ENCODE results near the gene TOP2A.

Gene TOP2A

DNA sequence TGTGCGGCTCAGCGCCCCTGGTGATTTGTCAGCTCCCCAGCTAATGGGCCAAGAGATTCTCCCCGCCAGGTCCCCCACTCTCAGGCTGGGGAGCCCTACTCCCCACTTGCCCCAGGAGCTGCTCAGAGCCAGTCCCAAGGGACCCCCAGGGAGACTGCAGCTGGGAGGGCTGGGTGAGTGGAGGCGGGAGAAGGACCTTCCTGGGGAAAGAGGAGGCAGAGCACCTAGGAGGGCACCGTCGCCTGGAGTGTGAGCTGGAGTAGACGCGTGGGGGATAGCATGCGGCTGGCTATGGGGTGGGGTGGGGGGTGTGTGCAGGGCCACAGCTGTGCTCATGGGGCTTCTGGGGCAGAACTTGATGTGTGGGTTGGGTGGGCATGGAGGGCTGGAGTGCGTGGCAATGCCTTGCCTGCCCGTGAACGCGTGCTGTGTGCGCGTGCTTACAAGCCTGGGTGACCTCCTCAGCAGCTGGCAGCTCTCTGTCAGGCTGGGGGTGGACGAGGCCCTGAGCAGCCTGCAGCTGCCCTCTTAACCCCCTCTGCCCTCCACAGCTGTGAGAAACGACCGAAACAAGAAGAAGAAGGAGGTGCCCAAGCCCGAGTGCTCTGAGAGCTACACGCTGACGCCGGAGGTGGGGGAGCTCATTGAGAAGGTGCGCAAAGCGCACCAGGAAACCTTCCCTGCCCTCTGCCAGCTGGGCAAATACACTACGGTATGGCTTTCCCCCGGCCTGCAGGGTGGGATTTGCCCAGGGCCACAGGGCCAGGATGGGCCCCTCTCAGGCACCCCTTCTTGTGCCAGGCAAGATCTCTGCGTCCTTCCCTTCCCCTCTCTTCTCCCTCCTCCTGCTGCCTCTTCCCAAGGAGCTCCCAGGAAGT is 66.1 kb downstream of the TOP2A start:
- no peak overlapping the region for H3K27ac ChIP-seq
- TF ChIP-seq CTCF (IDR thresholded peaks at IDR 0.05) (no peak), ZFX (IDR thresholded peaks at IDR 0.05; ENCODE audit: borderline replicate concordance) (no peak)

DNA sequence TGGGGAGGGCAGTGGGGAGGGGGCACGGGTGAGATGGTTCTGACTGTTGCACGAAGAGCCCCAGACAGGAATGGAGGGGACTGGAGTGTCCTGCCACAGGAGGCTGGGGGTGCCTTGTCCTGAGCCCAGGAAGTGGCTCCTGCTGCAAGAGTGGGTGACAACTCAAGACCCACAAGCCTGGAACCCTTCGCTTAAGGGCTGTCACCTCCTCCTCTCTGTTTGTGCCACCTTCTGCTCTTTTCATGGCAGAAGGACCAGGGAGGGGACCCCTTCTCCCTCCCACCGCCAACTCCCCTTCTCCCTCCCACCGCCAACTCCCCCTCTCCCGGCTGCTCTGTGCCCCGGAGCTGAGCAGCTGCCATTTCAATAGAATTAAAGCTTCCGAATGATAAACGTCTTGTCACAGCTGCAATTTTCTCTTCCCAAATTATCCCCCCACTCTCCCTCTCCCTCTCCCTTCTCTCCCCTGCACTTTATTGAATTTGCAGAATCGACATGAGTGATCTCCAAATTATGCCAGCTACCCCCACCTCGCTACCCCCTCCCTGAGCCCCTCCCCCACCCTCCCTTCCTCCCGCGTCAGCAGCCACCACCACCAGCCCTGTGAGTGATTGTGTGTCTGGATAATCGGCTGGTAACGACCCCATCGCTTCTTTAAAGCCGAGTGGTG is 66.9 kb downstream of the TOP2A start:
- TF ChIP-seq ZFX (IDR thresholded peaks at IDR 0.05; ENCODE audit: borderline replicate concordance) (no peak), CTCF (IDR thresholded peaks at IDR 0.05) (no peak)
- no peak overlapping the region for H3K27ac ChIP-seq

- TF ChIP-seq CTCF (IDR thresholded peaks at IDR 0.05) (no peak), ZFX (IDR thresholded peaks at IDR 0.05; ENCODE audit: borderline replicate concordance) (no peak)
- no peak overlapping the region for H3K27ac ChIP-seq
Measured at GRCh38 chr17:40349895-40350688, 67.6 kb downstream of the TOP2A start.

- TF ChIP-seq ZFX (IDR thresholded peaks at IDR 0.05; ENCODE audit: borderline replicate concordance), result no peak
- no peak for TF ChIP-seq CTCF (IDR thresholded peaks at IDR 0.05)
- no peak overlapping the region for H3K27ac ChIP-seq
Measured at GRCh38 chr17:40349477-40349894, 68.2 kb downstream of the TOP2A start.

DNA sequence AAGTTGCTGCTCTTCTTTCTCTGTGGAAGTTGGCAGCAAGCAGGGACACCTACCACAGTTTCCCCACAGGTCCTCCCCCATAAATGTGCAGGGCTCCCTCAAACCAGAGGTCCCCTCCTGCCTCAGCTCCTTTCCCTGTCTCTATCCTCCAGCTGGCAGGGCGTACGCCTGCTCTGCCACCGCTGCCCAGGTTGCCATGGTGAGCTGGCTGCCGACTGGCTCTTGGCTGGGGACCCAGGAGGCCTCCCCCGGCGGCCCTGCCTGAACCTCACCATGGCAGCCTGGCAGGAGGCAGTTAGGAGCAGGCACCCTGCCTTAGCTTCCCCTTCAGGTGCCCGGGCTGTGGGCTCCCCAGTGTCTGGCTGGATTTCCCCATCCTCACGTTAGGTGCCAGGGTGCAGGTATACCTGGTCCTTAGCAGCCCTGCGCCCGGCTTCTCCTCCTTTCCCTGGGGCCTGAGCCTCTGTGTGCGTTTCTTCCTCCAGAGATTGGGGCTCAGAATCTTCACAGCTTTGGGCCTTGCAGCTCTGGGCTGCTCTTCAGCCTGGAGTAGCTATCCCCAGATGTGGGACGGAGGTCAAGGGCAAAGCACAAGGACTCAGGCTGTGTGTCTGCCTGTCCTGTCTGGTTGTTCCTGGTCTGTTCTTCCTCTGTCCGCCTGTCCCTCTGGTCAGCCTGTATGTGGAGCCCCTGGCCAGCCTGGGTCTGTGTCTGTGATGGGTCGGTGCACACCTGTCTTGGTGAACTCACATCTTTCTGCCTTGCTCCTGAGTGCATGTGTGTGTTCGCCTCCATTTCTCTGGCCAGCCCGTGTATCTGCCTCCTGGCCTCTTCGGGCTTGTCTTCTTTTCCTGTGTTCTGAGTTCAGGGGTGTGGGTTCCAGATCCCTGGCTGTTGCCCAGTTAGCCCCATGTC is 68.9 kb downstream of the TOP2A start:
- no peak overlapping the region for H3K27ac ChIP-seq
- TF ChIP-seq CTCF (IDR thresholded peaks at IDR 0.05) (no peak), ZFX (IDR thresholded peaks at IDR 0.05; ENCODE audit: borderline replicate concordance) (no peak)

DNA sequence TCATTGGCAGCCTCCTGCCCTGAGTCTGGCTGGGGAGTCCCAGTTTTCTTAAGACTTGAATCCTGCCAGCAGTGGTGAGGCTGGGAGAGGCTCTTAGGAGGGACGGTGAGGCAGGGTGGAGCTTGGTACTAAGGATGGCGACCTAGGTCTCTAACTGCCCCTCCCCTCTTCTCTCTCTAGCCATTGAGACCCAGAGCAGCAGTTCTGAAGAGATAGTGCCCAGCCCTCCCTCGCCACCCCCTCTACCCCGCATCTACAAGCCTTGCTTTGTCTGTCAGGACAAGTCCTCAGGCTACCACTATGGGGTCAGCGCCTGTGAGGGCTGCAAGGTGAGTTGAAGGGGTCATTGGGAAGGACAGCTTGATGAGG is 69.6 kb downstream of the TOP2A start:
- TF ChIP-seq CTCF (IDR thresholded peaks at IDR 0.05) (no peak), ZFX (IDR thresholded peaks at IDR 0.05; ENCODE audit: borderline replicate concordance) (no peak)
- H3K27ac ChIP-seq, result no peak overlapping the region

Measured in 22Rv1 (cell line).